BLaER1 treated with 17β-estradiol and CSF1 and Interleukin-3, amounts not matched to agents 10 nM and 100 nM (cell line): ENCODE data around the gene SNTN.
A peak's percentile ranks its signal among the peaks of the same experiment; 100 is the strongest.

Experiments
- H3K27ac ChIP-seq, 11 experiments: shearing (Covaris generic); formaldehyde crosslinking; 2 replicates each; pipeline ENCODE4 v1.8.1; 2022
- H3K27me3 ChIP-seq, 11 experiments: shearing (Covaris generic); formaldehyde crosslinking; 2 replicates each; pipeline ENCODE4 v1.8.1; 2022
- H3K36me3 ChIP-seq, 11 experiments: shearing (Covaris generic); formaldehyde crosslinking; 2 replicates each; pipeline ENCODE4 v1.8.1; 2022
- H3K4me1 ChIP-seq, 10 experiments: shearing (Covaris generic); formaldehyde crosslinking; 2 replicates each; pipeline ENCODE4 v1.8.1; 2022
- H3K4me2 ChIP-seq, 11 experiments: shearing (Covaris generic); formaldehyde crosslinking; 2 replicates each; pipeline ENCODE4 v1.8.1; 2022
- H3K4me3 ChIP-seq, 10 experiments: shearing (Covaris generic); formaldehyde crosslinking; 2 replicates each; pipeline ENCODE4 v1.8.1; 2022
- H3K9ac ChIP-seq, 11 experiments: shearing (Covaris generic); formaldehyde crosslinking; 2 replicates each; pipeline ENCODE4 v1.8.1; 2022
- H3K9me3 ChIP-seq, 11 experiments: shearing (Covaris generic); formaldehyde crosslinking; replicated peaks in 1 of 11; 2 replicates each; pipeline ENCODE4 v1.8.1; 2022
- H4K20me1 ChIP-seq, 11 experiments: shearing (Covaris generic); formaldehyde crosslinking; 2 replicates each; pipeline ENCODE4 v1.8.1; 2022
- Cebpa-rat ChIP-seq, 11 experiments: shearing (Covaris generic); IDR thresholded peaks; 2 replicates each; pipeline ENCODE4 v1.8.1; 2022

SNTN gene

DNA sequence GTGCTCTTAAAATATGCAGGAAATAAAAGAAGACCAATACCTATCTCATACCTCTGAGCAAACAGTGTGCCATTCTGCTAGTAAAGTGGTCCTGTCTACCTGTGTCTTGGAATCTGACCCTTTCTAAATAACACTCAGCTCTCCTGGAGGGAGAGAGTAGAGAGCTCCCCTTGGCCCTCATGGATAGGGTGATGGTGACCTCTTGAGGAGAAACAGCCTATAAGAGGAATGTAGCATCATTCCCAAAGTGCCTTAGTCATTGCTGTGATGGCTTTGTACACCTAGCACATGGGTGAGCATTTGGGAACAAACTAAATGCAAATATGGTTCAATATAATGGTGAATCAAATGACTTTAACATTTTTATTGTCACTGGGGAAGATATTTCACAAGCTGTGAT lies 10.0 kb downstream of the SNTN start:
- H3K4me2 ChIP-seq: no peak overlapping the region
- TF ChIP-seq Cebpa-rat (IDR thresholded peaks at IDR 0.05): no peak
- no peaks in the 10 kb centered on the region for H4K20me1 ChIP-seq
- H3K4me1 ChIP-seq: no peaks in the 10 kb centered on the region
- H3K4me3 ChIP-seq: no peak overlapping the region
- H3K9me3 ChIP-seq: no peaks in the 10 kb centered on the region
- no peaks in the 10 kb centered on the region for H3K27me3 ChIP-seq
- no peak overlapping the region for H3K27ac ChIP-seq
- no peak overlapping the region for H3K9ac ChIP-seq
- no peaks in the 10 kb centered on the region for H3K36me3 ChIP-seq

DNA sequence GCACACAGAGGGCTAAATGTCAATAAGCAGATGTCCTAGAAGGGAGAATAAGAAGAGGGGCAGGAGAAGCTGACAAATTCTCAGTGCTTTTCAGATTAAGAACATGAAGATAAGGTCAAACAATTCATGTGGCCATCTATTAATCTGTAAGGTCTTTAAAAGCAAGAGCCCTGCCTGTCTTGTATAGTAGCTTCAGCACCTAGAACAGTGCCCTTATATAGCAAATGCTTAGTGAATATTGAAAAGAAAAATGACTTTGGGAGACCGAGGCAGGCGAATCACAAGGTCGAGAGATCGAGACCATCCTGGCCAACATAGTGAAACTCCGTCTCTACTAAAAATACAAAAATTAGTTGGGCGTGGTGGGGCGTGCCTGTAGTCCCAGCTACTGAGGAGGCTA lies 18.1 kb downstream of the SNTN start:
- H3K9me3 ChIP-seq: no peaks in the 10 kb centered on the region
- H3K27ac ChIP-seq: no peak overlapping the region
- H4K20me1 ChIP-seq: no peaks in the 10 kb centered on the region
- no peak overlapping the region for H3K9ac ChIP-seq
- H3K27me3 ChIP-seq: no peaks in the 10 kb centered on the region
- H3K36me3 ChIP-seq: no peaks in the 10 kb centered on the region
- no peaks in the 10 kb centered on the region for H3K4me1 ChIP-seq
- H3K4me3 ChIP-seq: no peak overlapping the region
- H3K4me2 ChIP-seq: no peak overlapping the region
- no peak for TF ChIP-seq Cebpa-rat (IDR thresholded peaks at IDR 0.05)

DNA sequence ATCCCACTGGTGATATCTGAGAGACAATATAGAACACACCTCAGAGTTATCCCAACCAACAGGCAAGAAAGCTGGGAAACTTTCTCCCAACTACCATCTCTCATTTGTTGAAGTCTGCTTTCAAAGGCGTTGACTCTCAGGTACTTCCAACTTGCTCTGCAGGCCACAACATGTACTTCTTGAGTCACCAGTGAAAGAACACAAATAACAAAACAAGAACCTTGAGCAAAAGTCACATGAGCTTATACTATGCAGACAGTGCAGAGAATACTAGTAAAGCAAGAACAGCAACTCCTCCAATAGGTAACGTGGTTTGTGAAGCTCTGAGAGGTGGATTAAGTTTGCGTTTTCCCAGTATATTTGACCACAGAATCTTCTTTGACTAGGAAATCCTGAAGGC lies 20.6 kb downstream of the SNTN start:
- Histone ChIP-seq H3K9me3 (no peaks in the 10 kb centered on the region), H3K4me3 (no peak overlapping the region), H3K4me2 (no peak overlapping the region), H3K36me3 (no peaks in the 10 kb centered on the region), H3K4me1 (no peaks in the 10 kb centered on the region), H3K9ac (no peak overlapping the region), H4K20me1 (no peaks in the 10 kb centered on the region), H3K27me3 (no peaks in the 10 kb centered on the region), H3K27ac (no peak overlapping the region)
- no peak for TF ChIP-seq Cebpa-rat (IDR thresholded peaks at IDR 0.05)

DNA sequence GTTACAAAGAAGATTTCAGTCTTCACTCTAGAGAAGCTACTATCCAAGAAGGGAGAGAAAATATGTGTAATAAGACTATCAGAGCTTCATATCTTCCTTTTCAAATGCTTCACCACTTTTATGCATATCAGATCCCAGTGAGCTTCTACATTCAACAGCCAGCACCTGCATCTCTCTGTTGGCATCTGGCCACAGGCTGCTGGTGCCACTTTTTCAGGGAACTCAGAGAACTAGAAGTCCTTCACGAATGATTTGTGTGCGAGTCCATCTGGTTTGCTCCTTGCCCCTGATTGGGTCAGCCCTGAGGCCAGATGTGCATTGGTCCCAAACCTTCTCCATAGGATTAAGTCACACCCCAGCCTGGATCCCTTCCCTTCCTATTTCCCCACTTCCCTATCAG lies 22.1 kb downstream of the SNTN start:
- Histone ChIP-seq H3K36me3 (no peaks in the 10 kb centered on the region), H4K20me1 (no peaks in the 10 kb centered on the region), H3K4me3 (no peak overlapping the region), H3K27ac (no peak overlapping the region), H3K4me1 (peaks cover 0 to 8% (median 2%) of the 10 kb centered on the region in 10 experiments; a peak in 11 of 20 replicates), H3K27me3 (no peaks in the 10 kb centered on the region), H3K4me2 (no peak overlapping the region), H3K9me3 (no peaks in the 10 kb centered on the region), H3K9ac (no peak overlapping the region)
- TF ChIP-seq Cebpa-rat (IDR thresholded peaks at IDR 0.05): no peak

DNA sequence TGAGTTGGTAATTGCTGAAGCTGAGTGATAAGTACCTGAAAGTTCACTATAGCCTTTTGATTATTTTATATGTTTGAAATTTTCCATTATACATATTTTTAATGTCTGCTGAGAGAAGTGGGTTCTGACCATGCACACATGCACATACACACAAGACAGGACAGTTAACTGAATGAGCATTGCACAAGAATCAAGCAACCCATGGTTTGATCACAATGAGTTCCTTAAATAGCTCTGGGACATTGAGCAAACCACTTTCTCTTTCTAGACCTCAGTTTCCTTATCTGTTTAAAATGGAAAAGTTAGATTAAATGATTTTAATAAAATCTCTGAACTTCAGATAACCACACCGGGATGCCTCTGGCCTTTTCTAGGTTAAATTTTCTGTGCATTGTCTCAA lies 26.7 kb downstream of the SNTN start:
- H4K20me1 ChIP-seq: no peaks in the 10 kb centered on the region
- H3K9ac ChIP-seq: no peak overlapping the region
- H3K4me2 ChIP-seq: peak overlapping the region in 7 of 11 experiments; percentile 3 to 53 (median 39); a peak in 11 of 22 replicates
- peaks cover 0 to 14% (median 4%) of the 10 kb centered on the region in 10 experiments; a peak in 11 of 20 replicates for H3K4me1 ChIP-seq
- no peak overlapping the region for H3K4me3 ChIP-seq
- TF ChIP-seq Cebpa-rat (IDR thresholded peaks at IDR 0.05): peak in 1 of 11 experiments; percentile 38; a peak in 1 of 22 replicates
- no peaks in the 10 kb centered on the region for H3K9me3 ChIP-seq
- no peaks in the 10 kb centered on the region for H3K27me3 ChIP-seq
- no peaks in the 10 kb centered on the region for H3K36me3 ChIP-seq
- H3K27ac ChIP-seq: peak overlapping the region in 5 of 11 experiments; percentile 2 to 60 (median 40); a peak in 5 of 22 replicates

DNA sequence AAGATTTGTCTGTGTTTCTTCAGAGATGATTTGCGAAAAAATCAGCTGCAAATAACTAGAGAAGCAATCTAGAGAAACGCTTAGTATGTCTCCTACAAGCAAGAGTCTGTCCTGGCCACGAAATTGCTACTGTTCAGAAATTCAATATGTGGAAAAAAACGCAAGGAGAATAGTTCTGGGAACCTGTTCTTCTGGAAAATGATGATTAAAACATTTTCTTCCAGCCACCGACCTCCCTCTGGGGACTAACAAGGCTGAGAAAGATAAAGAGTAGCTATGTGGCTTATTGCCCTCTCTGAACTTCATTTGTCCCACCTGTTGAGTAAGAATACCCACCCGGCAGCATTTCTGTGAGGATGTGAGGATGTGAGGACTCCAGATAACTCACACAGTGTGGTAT lies 31.6 kb downstream of the SNTN start:
- Histone ChIP-seq H3K4me2 (no peak overlapping the region), H3K9ac (no peak overlapping the region), H3K36me3 (no peaks in the 10 kb centered on the region), H3K27ac (no peak overlapping the region), H4K20me1 (no peaks in the 10 kb centered on the region), H3K9me3 (no peaks in the 10 kb centered on the region), H3K4me1 (peaks cover 0 to 11% (median 4%) of the 10 kb centered on the region in 10 experiments; a peak in 11 of 20 replicates), H3K4me3 (no peak overlapping the region), H3K27me3 (no peaks in the 10 kb centered on the region)
- TF ChIP-seq Cebpa-rat (IDR thresholded peaks at IDR 0.05): no peak

DNA sequence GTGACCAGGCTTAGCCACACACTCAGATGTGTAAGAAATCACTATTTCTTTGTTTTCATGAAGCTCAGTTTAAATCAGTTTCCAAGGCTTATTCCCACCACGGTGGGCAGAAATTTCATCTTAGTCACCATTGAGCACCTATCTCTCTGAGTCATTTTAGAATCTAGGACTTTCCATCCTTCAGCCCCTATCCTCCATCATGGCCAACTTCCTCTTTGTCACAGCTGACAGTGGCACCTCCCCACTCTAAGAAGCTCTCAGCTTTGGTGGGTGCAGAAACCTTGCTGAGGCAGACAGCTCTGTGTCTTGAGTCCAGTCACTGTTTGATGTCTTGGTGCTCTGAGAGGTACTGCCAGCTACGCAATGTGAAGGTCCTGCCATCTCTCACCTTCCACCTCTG lies 32.9 kb downstream of the SNTN start:
- no peaks in the 10 kb centered on the region for H4K20me1 ChIP-seq
- 0 out of 22 replicates have a peak, but pooled peaks cover 0 to under 1% (median 0%) of the 10 kb centered on the region in 11 experiments for H3K9me3 ChIP-seq
- H3K36me3 ChIP-seq: no peaks in the 10 kb centered on the region
- no peak overlapping the region for H3K9ac ChIP-seq
- H3K4me2 ChIP-seq: no peak overlapping the region
- H3K27ac ChIP-seq: no peak overlapping the region
- H3K4me3 ChIP-seq: no peak overlapping the region
- H3K27me3 ChIP-seq: no peaks in the 10 kb centered on the region
- H3K4me1 ChIP-seq: no peaks in the 10 kb centered on the region
- no peak for TF ChIP-seq Cebpa-rat (IDR thresholded peaks at IDR 0.05)

DNA sequence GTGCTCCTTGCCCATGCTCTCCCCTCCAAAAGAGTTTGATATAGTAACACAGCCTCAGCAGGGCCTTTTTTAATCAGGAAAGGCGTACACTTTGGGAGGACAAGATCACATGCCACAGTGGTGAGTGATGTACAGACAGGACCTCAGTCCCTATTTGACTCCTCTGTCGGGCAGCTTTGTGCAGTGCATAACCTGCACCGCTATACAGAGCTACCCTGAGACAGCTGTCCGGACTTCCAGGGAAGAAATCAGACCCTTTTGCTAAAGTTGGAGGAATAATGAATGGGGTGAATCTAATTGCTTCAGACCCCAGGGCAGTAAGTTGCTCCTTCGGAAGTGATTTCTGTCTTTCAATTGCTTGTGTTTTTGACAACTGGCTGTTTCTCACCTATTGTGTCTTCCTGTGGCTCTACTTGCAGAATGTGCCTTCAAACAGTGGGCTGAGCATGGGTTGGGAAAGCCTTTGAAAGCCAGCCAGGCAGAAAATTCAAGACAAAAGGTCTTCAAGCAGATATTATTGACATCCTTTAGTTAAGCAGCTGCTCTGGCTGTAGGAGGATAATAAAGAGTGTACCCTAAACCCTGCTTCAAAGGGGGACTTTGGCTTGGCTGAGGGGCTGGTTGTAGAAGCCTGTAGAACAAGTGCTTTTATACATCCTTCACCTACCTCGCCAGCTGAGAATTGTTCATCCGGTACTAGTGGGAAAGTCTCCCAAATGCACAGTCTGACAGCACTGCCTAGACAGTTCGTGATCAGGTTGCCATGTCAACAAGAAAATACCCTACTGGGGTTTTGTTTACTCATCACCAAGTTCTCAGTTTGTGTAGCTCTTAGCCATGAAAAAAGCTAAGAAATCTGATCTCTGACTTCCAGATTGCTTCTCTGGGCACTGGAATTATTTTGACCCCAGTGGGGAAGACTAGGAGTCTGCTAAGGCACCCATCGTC lies 35.1 kb downstream of the SNTN start:
- Histone ChIP-seq H3K9me3 (peaks cover 0 to 15% (median 5%) of the 10 kb centered on the region in 11 experiments; a peak in 8 of 22 replicates), H3K36me3 (no peaks in the 10 kb centered on the region), H3K27ac (no peak overlapping the region), H3K4me2 (no peak overlapping the region), H3K4me1 (no peaks in the 10 kb centered on the region), H3K4me3 (no peak overlapping the region), H3K27me3 (no peaks in the 10 kb centered on the region), H3K9ac (no peak overlapping the region), H4K20me1 (no peaks in the 10 kb centered on the region)
- no peak for TF ChIP-seq Cebpa-rat (IDR thresholded peaks at IDR 0.05)

DNA sequence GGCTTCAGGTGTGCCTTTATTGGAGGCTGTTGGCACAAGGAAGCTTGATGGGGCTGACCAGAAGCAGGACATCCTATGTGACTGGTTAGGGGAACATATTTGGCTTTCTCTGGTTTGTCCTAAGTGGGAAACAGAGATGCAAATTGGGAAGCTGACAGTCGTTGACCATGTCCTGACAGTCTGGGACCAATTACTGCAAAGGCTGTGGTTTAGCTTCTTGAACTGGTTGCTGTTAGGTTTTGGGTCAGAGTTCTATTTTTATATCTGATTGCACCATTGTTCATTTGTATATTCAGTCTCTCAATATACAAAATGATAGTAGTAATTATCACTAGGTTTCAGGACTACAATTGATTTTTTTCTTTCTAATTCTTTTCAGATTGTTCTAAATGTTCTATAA lies 36.8 kb downstream of the SNTN start:
- no peak for TF ChIP-seq Cebpa-rat (IDR thresholded peaks at IDR 0.05)
- no peaks in the 10 kb centered on the region for H3K4me1 ChIP-seq
- no peak overlapping the region for H3K9ac ChIP-seq
- peaks cover 0 to 15% (median 5%) of the 10 kb centered on the region in 11 experiments; a peak in 9 of 22 replicates for H3K9me3 ChIP-seq
- H3K36me3 ChIP-seq: no peaks in the 10 kb centered on the region
- no peaks in the 10 kb centered on the region for H4K20me1 ChIP-seq
- no peak overlapping the region; a peak in 1 of 22 replicates for H3K4me2 ChIP-seq
- H3K4me3 ChIP-seq: no peak overlapping the region
- no peak overlapping the region for H3K27ac ChIP-seq
- H3K27me3 ChIP-seq: no peaks in the 10 kb centered on the region

DNA sequence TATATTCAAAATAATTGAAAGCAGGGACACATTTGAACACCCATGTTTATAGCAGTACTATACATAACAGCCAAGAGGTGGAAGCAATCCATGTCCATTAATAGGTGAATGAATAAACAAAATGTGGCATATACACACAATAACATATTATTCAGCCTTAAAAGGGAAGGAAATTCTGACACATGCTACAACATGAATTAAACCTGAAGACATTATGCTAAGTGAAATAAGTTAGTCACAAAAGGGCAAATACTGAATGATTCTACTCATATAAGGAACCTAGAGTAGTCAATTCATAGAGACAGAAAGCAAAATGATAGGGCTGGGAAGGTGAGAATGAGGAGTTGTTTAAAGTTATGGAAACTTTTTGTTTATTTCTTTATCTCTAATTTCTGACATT lies 40.9 kb downstream of the SNTN start:
- H3K9me3 ChIP-seq: peaks cover 0 to 15% (median 5%) of the 10 kb centered on the region in 11 experiments; a peak in 9 of 22 replicates
- no peak overlapping the region for H3K4me3 ChIP-seq
- TF ChIP-seq Cebpa-rat (IDR thresholded peaks at IDR 0.05): no peak
- H3K27me3 ChIP-seq: no peaks in the 10 kb centered on the region
- H3K4me2 ChIP-seq: no peak overlapping the region
- no peaks in the 10 kb centered on the region for H4K20me1 ChIP-seq
- H3K4me1 ChIP-seq: no peaks in the 10 kb centered on the region
- no peaks in the 10 kb centered on the region for H3K36me3 ChIP-seq
- no peak overlapping the region for H3K9ac ChIP-seq
- no peak overlapping the region for H3K27ac ChIP-seq
